MV-4-11 (cell line): ENCODE results near the gene ARHGAP19.
"Not testable (repeated sequence)": the region's sequence is repeated elsewhere in the genome, so short reads cannot be mapped to it uniquely, and the experiment has no call there.

Experiments used
- DNase-seq: peaks from one replicate; lab custom pipeline; 2025; lab: John Stamatoyannopoulos, UW

Gene ARHGAP19

DNA sequence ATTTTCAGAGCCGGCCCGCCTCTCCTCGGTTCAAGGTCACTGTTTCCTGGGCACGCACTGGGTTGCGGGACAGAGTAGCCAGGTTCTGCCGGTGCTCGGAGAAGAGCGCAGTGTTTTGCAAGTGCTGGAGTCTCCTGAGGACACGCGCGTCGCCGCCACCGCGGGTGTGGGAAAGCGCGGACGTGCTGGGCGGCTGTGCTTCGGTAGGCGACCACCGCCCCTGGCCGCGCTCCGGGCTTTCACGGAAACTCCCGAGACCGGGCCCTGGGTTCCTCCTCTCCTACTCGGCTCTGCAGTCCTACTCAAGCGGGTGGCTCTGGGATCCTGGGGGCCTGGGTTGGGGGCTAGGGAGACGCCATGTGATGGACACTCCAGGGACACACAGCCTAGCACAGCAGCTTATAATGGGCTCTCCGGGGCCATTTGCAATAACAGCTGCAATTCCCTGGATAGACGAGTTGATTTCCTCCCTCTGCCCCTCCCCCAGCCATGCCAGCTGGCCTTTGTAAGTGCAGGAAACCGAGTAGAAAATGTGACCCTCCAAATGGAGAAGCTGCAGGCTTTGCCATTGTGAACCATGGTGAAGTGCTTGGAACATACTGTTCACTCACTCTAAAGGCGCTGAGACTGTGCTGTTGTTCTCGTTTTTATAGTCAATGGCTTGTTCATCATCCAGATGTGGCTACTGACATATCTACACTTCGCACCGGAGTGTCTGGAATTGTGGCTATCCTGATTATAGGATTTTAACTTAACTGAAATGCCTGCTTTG, 28.8 kb upstream of the ARHGAP19 start:
- peak; percentile 75 for DNase-seq

DNA sequence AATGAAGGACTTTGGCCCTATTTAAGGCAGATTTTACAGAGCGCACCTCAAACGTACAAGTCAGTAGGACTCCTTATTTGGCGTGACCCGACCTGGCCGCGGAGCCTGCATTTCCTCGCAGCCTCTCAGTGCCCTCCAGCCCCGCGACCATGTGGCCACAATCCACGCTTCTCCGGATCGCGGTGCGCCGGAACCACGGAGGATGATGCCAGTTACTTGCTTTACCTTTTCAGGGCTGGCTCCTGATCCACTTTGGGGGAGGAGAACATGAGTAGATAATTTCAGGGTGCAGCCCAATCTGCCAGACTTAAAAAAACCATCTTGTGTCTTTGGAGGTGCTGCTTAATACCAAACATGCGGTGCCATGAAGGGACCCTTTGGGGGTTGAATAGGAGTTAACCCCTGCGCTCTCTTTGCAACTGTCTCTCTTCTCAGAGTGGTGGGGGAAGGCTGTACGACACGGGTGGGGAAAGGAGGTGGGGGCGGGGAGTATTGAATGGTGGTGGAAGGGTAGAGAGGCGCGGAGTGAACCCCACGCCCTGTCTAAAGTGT, 28.1 kb upstream of the ARHGAP19 start:
- no peak for DNase-seq

DNA sequence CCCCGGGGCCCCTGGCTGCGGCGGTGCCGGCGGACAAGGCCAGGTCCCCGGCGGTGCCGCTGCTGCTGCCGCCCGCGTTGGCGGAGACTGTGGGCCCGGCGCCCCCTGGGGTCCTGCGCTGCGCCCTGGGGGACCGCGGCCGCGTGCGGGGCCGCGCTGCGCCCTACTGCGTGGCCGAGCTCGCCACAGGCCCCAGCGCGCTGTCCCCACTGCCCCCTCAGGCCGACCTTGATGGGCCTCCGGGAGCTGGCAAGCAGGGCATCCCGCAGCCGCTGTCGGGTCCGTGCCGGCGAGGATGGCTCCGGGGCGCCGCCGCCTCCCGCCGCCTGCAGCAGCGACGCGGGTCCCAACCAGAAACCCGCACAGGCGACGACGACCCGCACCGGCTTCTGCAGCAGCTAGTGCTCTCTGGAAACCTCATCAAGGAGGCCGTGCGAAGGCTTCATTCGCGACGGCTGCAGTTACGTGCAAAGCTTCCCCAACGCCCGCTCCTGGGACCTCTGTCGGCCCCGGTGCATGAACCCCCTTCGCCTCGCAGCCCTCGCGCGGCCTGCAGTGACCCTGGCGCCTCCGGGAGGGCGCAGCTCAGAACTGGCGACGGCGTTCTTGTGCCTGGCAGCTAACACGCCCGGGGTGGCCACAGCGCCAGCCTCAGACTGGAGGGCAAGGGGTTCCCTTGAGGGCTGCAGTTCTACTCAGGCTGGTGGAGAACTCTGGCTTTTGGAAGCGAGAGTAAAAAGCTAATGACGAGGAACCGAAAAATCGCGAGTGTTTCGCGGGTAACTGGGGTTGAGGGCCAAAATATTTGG, 27.4 kb upstream of the ARHGAP19 start:
- peak; percentile 51 for DNase-seq

DNA sequence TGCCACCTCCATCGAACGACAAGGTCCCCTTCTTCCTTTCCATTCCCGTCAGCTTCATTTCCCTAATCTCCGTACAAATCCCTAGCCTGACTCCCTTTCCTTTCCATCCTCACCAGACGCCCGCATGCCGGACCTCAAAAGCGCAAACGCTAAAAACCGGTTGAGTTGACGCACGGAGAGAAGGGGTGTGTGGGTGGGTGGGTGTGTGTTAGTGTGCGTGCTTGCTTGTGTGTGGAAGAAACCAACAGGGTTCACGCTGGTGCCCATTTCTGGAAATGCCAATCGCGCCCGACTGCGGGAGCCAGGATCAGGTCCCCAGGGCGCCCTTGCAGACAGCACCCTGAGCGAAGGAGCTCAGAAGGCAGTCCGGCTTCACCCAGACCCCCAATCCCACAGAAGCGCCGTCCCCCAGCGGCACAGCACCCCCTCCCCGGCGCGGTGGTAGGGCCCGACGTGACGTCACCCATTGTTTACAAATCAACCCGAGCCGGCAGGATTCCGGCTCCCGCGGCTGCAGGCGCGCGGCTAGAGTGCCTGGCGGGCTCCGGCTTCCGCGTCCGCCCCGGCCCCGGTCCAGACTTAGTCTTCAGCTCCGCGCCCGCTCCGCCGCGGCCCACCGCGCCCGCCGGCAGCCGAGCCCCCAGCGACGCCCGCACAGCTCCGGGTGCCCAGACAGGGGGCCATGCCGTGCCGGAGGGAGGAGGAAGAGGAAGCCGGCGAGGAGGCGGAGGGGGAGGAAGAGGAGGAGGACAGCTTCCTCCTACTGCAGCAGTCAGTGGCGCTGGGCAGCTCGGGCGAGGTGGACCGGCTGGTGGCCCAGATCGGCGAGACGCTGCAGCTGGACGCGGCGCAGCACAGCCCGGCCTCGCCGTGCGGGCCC, 26.6 kb upstream of the ARHGAP19 start, which contains the start of gene FRAT1:
FRAT1 (plus strand) TSS at position 500 of the 880 bp plus-strand sequence; CDS start at position 683, 183 bp downstream.
- DNase-seq: peak; percentile 75

DNA sequence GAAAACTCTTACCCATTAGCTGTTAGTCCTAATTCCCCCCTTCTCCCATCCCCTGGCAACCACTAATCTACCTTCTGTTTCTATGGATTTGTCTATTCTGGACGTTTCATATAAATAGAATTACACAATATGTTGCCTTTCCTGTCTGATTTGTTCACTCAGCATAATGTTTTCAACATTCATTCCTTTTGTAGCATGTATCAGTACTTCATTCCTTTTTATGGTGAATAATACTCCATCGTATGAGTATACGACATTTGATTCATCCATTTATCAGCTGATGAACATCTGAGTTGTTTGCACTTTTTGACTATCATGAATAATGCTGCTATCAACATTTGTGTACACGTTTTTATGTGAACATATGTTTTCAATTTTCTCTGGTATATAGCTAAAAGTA, 22.2 kb upstream of the ARHGAP19 start:
- peak; percentile 32 for DNase-seq

DNA sequence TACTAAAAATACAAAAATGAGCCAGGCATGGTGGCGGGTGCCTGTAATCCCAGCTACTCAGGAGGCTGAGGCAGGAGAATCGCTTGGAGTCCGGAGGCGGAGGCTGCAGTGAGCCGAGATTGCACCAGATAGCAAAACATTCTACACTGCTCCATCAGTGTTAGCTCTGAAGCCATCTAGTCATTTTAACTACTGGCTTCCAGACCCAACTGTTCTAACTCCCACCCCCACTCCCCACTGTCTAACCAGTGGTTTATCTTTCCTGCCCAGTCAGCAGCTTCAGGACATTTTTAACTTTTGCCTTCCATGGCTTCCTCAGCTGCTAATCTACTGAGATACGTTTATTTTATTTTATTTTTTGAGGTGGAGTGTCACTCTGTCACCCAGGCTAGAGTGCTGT, 20.5 kb upstream of the ARHGAP19 start:
- DNase-seq: no peak

DNA sequence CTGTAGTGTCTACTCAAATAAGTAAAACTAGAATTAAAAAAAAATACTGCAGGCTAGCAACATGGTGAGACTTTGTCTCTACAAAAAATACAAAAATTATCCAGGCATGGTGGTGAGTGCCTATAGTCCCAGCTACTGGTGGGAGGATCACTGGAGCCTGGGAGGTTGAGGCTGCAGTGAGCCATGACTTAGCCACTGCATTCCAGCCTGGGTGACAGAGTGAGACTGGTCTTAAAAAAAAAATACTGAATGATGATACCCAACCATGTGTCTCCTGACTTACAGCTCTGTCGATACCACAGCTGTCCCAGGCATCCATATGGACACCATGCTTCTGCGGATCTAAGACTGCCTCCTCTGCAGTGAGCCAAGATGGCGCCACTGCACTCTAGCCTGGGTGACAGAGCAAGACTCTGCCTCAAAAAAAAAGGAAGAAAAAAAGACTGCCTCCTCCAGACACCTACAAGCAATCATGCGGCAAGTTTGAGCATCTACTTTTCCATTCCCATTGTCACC, 18.7 kb upstream of the ARHGAP19 start:
- peak; percentile 16 for DNase-seq

DNA sequence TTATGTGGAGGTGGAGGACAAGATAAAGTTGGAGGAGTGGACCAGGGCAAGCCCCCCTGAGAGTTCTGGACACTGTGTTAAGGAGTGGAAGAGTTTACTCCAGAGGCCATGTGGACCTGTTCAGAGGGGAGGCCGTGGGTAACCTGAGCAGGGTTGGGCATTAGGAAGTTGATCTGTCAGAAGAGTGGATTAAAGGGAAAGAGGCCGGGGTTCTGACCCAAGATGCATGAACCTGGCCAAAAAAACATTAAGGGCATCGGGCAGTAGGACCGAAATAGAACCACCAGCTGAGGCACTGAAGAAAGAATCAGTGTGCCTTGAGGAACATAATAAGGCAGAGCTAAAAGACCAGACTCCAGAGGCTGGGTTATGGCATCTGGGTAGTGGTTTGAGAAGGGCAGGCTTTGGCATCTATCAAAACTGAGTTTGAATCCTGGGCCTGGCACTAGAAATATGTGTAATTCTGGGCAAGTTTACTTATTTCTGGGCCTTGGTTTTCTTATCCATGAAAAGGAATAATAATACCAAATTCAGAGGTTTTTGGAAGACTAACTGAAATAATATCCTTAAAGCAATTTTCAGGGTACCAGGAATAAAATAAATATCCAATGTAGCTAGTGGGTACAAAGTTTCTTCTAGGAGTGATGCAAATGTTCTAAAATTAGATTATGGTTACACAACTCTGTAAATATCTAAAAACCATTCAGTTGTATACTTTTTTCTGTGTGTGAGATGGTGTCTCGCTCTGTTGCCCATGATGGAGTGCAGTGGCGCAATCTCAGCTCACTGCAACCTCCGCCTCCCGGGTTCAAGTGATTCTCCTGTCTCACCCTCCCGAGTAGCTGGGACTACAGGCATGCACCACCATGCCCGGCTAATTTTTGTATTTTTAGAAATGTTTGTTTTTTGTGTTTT, 15.7 kb upstream of the ARHGAP19 start:
- peak; percentile 61 for DNase-seq

DNA sequence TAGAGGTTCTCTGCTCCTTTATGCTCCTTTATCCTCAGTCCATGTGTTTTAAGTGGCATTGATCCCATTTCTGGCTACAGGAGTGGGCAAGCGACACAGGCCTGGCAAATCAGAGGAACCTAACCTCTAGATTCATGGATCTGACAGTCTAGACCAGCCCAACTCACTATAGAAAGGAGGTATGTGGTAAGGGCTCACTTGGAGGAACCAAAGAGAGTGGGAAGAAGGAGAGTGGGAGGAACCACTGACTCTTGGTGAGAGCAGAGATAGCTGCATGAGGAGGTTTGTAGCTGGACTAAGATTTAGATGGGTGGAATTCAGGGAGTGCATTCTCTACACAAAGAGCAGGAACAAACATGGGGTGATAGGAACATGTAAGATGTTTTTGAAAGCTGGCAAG, 15.0 kb upstream of the ARHGAP19 start:
- peak; percentile 44 for DNase-seq

DNA sequence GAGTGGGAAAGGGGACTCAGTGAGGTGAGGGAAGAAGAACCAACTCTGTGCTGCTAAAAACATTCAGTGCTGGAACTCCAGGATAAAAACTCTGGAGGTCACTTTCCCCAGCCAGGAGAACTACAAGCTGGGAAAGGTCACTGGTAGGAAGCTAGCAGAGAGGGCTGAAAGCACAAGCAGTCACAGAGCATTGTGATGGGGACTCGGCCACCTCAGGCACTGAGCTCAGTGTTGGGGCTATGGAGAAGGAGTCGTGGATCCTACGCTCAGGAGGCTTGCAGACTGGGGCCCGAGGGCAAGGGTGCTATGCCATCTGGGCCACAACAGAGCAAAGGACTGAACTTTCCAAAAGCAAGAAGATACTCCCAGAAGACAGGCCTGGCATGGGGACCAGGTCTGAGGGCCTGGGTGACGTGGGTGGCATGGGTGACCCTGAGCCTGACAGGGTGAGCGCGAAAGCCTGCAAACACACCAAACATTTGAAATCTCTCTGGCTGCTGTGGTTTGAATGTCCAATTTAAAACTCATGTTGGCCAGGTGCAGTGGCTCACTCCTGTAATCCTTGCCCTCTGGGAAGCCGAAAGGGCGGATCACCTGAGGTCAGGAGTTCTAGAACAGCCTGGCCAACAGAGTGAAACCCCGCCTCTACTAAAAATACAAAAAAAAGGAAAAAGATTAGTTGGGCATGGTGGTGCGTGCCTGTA, 9.8 kb upstream of the ARHGAP19 start:
- DNase-seq: no peak

DNA sequence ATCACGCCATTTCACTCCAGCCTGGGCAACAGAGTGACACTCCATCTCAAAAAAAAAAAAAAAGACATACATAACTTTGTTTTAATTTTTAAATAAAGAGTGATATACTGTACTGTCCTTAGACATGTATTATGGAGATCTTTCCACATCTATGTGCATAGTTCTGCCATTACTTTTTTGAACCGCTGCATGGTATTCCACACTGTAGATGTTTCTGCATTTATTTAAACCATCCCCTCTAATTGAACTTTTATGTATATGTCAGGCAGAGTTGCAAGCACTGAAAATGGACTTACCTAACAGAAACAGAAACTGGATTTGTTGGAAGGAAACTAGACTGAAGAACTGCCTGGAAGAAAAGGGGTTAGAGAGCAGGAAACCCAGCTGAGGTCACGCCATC, 8.5 kb upstream of the ARHGAP19 start:
- DNase-seq: no peak

DNA sequence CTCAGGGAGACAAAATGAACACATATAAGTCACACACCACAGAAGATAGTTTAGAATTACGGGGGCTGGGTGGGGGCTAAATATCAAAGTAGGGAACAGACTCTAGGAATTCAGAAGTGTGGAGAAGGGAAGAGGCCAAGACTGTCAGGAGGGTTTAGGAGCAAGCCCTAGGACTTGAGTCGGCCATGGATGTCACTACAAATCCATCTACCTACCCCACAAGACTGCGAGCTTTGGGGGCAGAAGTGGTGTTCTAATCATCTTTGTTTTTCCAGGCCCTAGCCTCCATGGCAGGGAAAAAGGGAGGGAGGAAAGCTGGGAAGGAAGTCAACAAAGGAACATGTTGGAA, 5.8 kb upstream of the ARHGAP19 start:
- no peak for DNase-seq

DNA sequence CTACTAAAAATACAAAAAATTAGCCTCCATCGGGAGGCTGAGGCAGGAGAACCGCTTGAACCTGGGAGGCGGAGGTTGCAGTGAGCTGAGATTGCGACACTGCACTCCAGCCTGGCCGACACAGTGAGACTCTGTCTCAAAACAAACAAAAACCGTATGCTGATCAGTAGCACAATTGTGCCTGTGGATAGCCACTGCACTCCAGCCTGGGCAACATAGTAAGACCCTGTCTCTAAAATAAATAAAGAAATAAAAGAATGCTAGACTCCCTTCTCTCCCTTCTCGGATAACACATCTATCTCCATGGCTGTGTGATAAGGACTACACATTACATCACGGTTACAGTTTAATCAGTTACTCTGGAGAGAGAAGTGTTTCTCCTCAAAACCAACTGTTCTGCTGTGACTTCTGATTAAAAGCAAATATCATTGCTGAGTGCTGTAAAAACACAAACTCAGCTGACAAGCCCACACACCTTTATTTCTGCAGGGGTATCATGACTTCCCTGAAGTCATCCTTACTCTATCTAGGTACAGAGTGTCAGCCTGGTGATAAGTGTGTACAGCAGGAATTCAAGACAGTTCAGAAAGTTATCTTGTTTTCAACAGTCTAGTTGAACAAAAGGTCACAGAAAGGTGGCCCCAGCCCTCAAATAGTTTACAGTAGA, 5.3 kb upstream of the ARHGAP19 start:
- no peak for DNase-seq

DNA sequence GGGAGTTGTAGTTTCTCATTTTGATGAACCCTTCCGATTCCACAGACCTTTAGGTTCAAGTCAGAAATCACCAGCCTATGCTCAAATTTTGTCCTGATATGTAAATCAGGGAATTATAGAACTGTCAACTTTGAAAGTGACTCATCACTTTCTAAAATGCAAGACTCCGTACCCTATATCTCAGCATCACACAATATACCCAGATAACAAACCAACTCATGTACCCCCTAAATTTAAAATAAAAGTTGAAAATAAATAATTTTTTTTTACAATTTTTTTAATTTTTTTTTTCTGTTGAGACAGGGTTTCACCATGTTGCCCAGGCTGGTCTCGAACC, 393 bp upstream of the ARHGAP19 start:
- DNase-seq: no peak

DNA sequence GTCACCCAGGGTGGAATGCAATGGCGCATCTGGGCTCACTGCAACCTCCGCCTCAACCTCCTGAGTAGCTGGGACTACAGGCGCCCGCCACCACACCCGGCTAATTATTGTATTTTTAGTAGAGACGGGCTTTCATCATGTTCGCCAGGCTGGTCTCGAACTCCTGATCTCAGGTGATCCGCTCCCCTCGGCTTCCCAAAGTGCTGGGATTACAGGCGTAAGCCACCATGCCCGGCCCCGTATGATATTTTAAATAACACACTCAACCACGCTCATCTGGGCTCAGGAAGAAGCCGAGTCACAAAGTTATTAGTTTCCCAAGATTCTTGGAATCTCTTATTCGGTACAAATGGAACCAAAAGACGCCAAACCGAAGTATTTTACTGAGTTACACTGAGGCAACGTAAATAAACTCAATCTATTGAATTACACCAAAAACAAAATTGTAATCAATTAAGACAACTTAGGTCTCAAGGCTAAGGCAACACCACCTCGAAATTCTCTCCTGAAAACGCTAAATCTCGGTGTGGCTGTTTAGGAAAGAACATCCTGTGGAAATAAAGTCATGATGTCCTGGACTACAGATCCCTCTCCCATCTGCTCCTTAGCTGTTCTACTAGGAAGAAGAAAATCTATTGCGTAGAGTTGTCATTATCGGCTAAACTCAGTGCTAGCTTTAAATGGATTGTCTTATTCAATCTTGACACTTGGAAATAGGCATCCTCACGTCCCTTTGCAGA, 910 bp downstream of the ARHGAP19 start:
- no peak for DNase-seq

DNA sequence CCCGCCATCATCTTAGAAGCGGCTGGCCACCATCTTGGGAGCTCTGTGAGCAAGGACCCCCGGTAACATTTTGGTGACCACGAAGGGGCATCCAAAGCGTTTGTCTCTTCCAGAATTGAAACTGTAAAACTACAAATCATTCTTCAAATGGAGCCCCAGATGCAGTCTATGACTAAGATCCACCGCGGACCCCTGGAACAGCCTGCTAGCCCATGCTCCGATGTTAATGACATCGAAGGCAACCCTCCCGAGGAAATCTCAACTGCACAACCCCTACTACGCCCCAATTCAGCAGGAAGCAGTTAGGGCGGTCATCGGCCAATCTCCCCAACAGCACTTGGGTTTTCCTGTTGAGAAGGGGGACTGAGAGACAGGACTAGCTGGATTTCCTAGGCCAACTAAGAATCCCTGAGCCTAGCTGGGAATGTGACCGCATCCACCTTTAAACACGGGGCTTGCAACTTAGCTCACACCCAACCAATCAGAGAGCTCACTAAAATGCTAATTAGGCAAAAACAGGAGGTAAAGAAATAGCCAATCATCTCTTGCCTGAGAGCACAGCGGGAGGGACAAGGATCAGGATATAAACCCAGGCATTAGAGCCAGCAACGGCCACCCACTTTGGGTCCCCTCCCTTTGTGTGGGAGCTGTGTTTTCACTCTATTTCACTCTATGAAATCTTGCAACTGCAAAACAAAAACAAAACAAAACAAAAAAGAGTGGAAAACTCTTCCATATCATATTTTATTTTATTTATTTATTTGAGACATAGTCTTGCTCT, 1.7 kb downstream of the ARHGAP19 start:
- DNase-seq: not testable (repeated sequence)

DNA sequence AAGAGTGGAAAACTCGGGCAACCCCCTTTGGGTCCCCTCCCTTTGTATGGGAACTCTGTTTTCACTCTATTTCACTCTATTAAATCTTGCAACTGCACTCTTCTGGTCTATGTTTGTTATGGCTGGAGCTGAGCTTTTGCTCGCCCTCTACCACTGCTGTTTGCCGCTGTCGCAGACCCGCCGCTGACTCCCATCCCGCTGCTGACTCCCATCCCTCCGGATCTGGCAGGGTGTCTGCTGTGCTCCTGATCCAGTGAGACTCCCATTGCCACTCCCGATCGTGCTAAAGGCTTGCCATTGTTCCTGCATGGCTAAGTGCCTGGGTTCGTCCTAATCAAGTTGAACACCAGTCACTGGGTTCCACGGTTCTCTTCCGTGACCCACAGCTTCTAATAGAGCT, 2.4 kb downstream of the ARHGAP19 start:
- DNase-seq: not testable (repeated sequence)

DNA sequence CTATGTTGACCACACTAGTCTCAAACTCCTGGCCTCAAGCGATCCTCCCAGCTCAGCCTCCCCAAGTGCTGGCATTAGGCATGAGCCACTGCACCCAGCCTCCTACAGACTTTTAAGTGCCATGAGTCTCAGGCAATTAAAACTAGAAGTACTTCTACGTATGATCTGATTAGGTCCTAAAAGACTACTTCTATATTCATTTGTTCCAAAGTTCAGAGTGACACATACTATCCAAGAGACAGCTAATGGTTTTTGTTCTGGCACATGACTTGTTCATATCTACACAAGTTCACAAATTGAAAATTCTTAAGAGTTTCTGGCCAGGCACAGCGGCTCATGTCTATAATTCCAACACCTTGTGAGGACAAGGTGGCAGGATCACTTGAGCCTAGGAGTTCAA, 11.7 kb downstream of the ARHGAP19 start:
- DNase-seq: no peak
